Measurements from ENCODE around the gene VWA7. TPM values are rescaled to one million over a fixed set of nuclear protein-coding genes. Genes with fewer than 3 reads are reported as not detected.
"Not testable (repeated sequence)": the region's sequence is repeated elsewhere in the genome, so short reads cannot be mapped to it uniquely, and the experiment has no call there.

Gene VWA7
- total RNA-seq = under 1 TPM; 0.64 to 0.95 TPM
- polyA plus RNA-seq (2013, experiment 1 of 2) = 1.2 TPM
- polyA plus RNA-seq (2013, experiment 2 of 2) = 0.70 TPM
- long read RNA-seq, experiment 1 = 0 reads
- long read RNA-seq, experiment 2 = 0 reads
- long read RNA-seq, experiment 3 = 0 reads
- long read RNA-seq, experiment 4 = 0 reads

GRCh38 chr6:31776989-31777666 is at the start of gene VWA7:
Gene VWA7, minus strand, starts transcription at chr6:31777328. Its CDS starts 549 bp downstream, at chr6:31776779.
- peak; percentile 56 for DNase-seq
- H3K4me1 Mint-ChIP-seq = no peaks in the 10 kb centered on the region

GRCh38 chr6:31826793-31827285 is 49.7 kb upstream of the VWA7 start:
- H3K9me3 ChIP-seq (ENCODE audit: control insufficient read depth, low read length) = no peaks in the 10 kb centered on the region
- WGBS, 2 experiments (ENCODE audit: insufficient coverage in 1 of 2, insufficient read length in 1 of 2) = 4 to 6% methylated on average over 13 of the region's 13 CpGs
- peaks cover 34% of the 10 kb centered on the region for H3K4me1 Mint-ChIP-seq
- no peaks in the 10 kb centered on the region for H3K27me3 Mint-ChIP-seq (ENCODE audit: insufficient read depth)
- peak overlapping the region; percentile 80 for H3K4me3 ChIP-seq (ENCODE audit: low read length)
- no peaks in the 10 kb centered on the region for H3K9me3 Mint-ChIP-seq
- H3K9ac ChIP-seq (ENCODE audit: extremely low read depth, low read length, poor library complexity, severe bottlenecking) = peak overlapping the region; percentile 50
- no peaks in the 10 kb centered on the region for H3K4me1 ChIP-seq (ENCODE audit: control insufficient read depth, insufficient read depth, low read length)
- no peaks in the 10 kb centered on the region for H3K36me3 Mint-ChIP-seq (ENCODE audit: low read depth)
- H3K4me3 Mint-ChIP-seq = peak overlapping the region; percentile 80
- H3K27me3 ChIP-seq (ENCODE audit: control insufficient read depth, insufficient read depth, low read length, poor library complexity, severe bottlenecking) = no peaks in the 10 kb centered on the region
- H3K27ac Mint-ChIP-seq = peak overlapping the region; percentile 97
- no peaks in the 10 kb centered on the region for H3K36me3 ChIP-seq (ENCODE audit: control insufficient read depth, insufficient read depth, low read length)
- no peak for TF ChIP-seq CTCF (conservative IDR thresholded peaks at IDR 0.05)
- H3K27ac ChIP-seq (ENCODE audit: low read depth, low read length) = peak overlapping the region; percentile 74
- peak; percentile 85 for DNase-seq

More at GRCh38 chr6:31776989-31777666, at the start of gene VWA7:
- Histone ChIP-seq H3K36me3 (ENCODE audit: control insufficient read depth, insufficient read depth, low read length) (peaks cover 26% of the 10 kb centered on the region), H3K4me1 (ENCODE audit: control insufficient read depth, insufficient read depth, low read length) (no peaks in the 10 kb centered on the region), H3K9ac (ENCODE audit: extremely low read depth, low read length, poor library complexity, severe bottlenecking) (no peak within 1 kb of the TSS), H3K27me3 (ENCODE audit: control insufficient read depth, insufficient read depth, low read length, poor library complexity, severe bottlenecking) (no peaks in the 10 kb centered on the region), H3K9me3 (ENCODE audit: control insufficient read depth, low read length) (no peaks in the 10 kb centered on the region), H3K27ac (ENCODE audit: low read depth, low read length) (no peak within 1 kb of the TSS), H3K4me3 (ENCODE audit: low read length) (no peak within 1 kb of the TSS)
- H3K27ac Mint-ChIP-seq = no peak within 1 kb of the TSS
- TF ChIP-seq CTCF (conservative IDR thresholded peaks at IDR 0.05) = no peak
- H3K4me3 Mint-ChIP-seq = no peak within 1 kb of the TSS
- 80% methylated on average over 15 of the region's 15 CpGs; no CpG with 5 or more reads in 1 of the 2 experiments for WGBS, 2 experiments (ENCODE audit: insufficient coverage in 1 of 2, insufficient read length in 1 of 2)
- no peaks in the 10 kb centered on the region for H3K27me3 Mint-ChIP-seq (ENCODE audit: insufficient read depth)
- H3K36me3 Mint-ChIP-seq (ENCODE audit: low read depth) = peaks cover 21% of the 10 kb centered on the region
- no peaks in the 10 kb centered on the region for H3K9me3 Mint-ChIP-seq

GRCh38 chr6:31825553-31825952 is 48.4 kb upstream of the VWA7 start:
- 82 to 85% methylated on average over 2 to 4 of the region's 4 CpGs for WGBS, 2 experiments (ENCODE audit: insufficient coverage in 1 of 2, insufficient read length in 1 of 2)
- H3K27me3 ChIP-seq (ENCODE audit: control insufficient read depth, insufficient read depth, low read length, poor library complexity, severe bottlenecking) = no peaks in the 10 kb centered on the region
- no peaks in the 10 kb centered on the region for H3K4me1 ChIP-seq (ENCODE audit: control insufficient read depth, insufficient read depth, low read length)
- H3K36me3 ChIP-seq (ENCODE audit: control insufficient read depth, insufficient read depth, low read length) = no peaks in the 10 kb centered on the region
- H3K9ac ChIP-seq (ENCODE audit: extremely low read depth, low read length, poor library complexity, severe bottlenecking) = peak overlapping the region; percentile 3
- no peak for DNase-seq
- H3K4me3 ChIP-seq (ENCODE audit: low read length) = no peak overlapping the region
- H3K9me3 Mint-ChIP-seq = no peaks in the 10 kb centered on the region
- peak overlapping the region; percentile 80 for H3K4me3 Mint-ChIP-seq
- no peak for TF ChIP-seq CTCF (conservative IDR thresholded peaks at IDR 0.05)
- H3K27me3 Mint-ChIP-seq (ENCODE audit: insufficient read depth) = no peaks in the 10 kb centered on the region
- H3K27ac ChIP-seq (ENCODE audit: low read depth, low read length) = no peak overlapping the region
- peak overlapping the region; percentile 97 for H3K27ac Mint-ChIP-seq
- H3K4me1 Mint-ChIP-seq = peaks cover 37% of the 10 kb centered on the region
- H3K36me3 Mint-ChIP-seq (ENCODE audit: low read depth) = no peaks in the 10 kb centered on the region
- H3K9me3 ChIP-seq (ENCODE audit: control insufficient read depth, low read length) = no peaks in the 10 kb centered on the region

GRCh38 chr6:31823592-31824196 is 46.6 kb upstream of the VWA7 start:
- not testable (repeated sequence) for H3K9me3 Mint-ChIP-seq; H3K36me3 Mint-ChIP-seq (ENCODE audit: low read depth); H3K4me1 ChIP-seq (ENCODE audit: control insufficient read depth, insufficient read depth, low read length); H3K4me3 ChIP-seq (ENCODE audit: low read length); H3K36me3 ChIP-seq (ENCODE audit: control insufficient read depth, insufficient read depth, low read length); DNase-seq; H3K9me3 ChIP-seq (ENCODE audit: control insufficient read depth, low read length); H3K27me3 ChIP-seq (ENCODE audit: control insufficient read depth, insufficient read depth, low read length, poor library complexity, severe bottlenecking); H3K4me3 Mint-ChIP-seq; H3K9ac ChIP-seq (ENCODE audit: extremely low read depth, low read length, poor library complexity, severe bottlenecking); H3K27me3 Mint-ChIP-seq (ENCODE audit: insufficient read depth); H3K27ac ChIP-seq (ENCODE audit: low read depth, low read length)
- 93 to 95% methylated on average over 3 to 6 of the region's 9 CpGs for WGBS, 2 experiments (ENCODE audit: insufficient coverage in 1 of 2, insufficient read length in 1 of 2)
- Mint-ChIP-seq H3K4me1 (peaks cover 41% of the 10 kb centered on the region), H3K27ac (peak overlapping the region; percentile 70)
